Heart right ventricle (tissue), 16 donors: ENCODE results near the gene TCTN1. TPM values are rescaled to one million over a fixed set of nuclear protein-coding genes. Genes with fewer than 3 reads are reported as not detected.

Source experiments
- ATAC-seq, 8 donors: fragments of 200-7000 bp; cut with Tn5 transposase; one replicate each; pipeline ENCODE4 v1.9.1; 2020; ENCODE audit warnings: mild to moderate bottlenecking in 8 of 8, moderate library complexity in 8 of 8, moderate number of reproducible peaks in 1 of 8
- DNase-seq, 2 donors: peaks; one replicate each; pipeline ENCODE4 v3.0.0-alpha.2; 2020
- H3K27ac ChIP-seq, 10 donors: fragments of 200-600 bp; sonication (generic) in 2 of 10; one replicate each; pipeline versions ENCODE4 v1.5.0 to v1.8.0; 2020 to 2022; ENCODE audit warnings: mild to moderate bottlenecking in 3 of 10
- H3K27me3 ChIP-seq, 7 donors: fragments of 200-600 bp; one replicate each; pipeline ENCODE4 v1.8.0; 2021 to 2022; ENCODE audit warnings: mild to moderate bottlenecking in 2 of 7
- H3K36me3 ChIP-seq, 9 donors: fragments of 200-600 bp; sonication (generic) in 1 of 9; one replicate each; pipeline versions ENCODE4 v1.5.0 to v1.8.0; 2020 to 2022; ENCODE audit warnings: mild to moderate bottlenecking in 2 of 9
- H3K4me1 ChIP-seq, 9 donors: fragments of 200-600 bp; sonication (generic) in 1 of 9; one replicate each; pipeline versions ENCODE4 v1.5.0 to v1.8.0; 2020 to 2022; ENCODE audit warnings: mild to moderate bottlenecking in 4 of 9
- H3K4me3 ChIP-seq, 10 donors: fragments of 200-600 bp; sonication (generic) in 2 of 10; one replicate each; pipeline versions ENCODE4 v1.5.0 to v1.8.0; 2020 to 2022; ENCODE audit warnings: mild to moderate bottlenecking in 7 of 10, moderate library complexity in 2 of 10
- H3K9me3 ChIP-seq, 11 donors: fragments of 200-600 bp in 10 of 11; sonication (generic) in 2 of 11; one replicate each; pipeline versions ENCODE4 v1.5.0 to v1.8.0; 2013 to 2022; ENCODE audit warnings: mild to moderate bottlenecking in 2 of 11, control low read depth in 1 of 11, moderate library complexity in 1 of 11
- WGBS, 2 donors: extraction: QIAGEN DNeasy Blood & Tissue Kit; methylation state at CpG; one replicate each; pipeline ENCODE4 v1.1.7; 2013; ENCODE audit warnings: inconsistent platforms in 1 of 2; 5-methylcytosine and 5-hydroxymethylcytosine counted together
- intact Hi-C, 10 donors: fragments of 100-400 bp; cut with DNase I; formaldehyde crosslinking; loops; one replicate each; pipeline versions ENCODE4 v1.11.1 to v1.14.2; 2022
- polyA plus RNA-seq, 2 donors: library from polyadenylated mRNA; stranded (reverse); fragments of 200-250 nt; gene quantifications; one replicate each; pipeline ENCODE4 v1.2.3, GENCODE V29; 2013
- total RNA-seq, 10 donors: library from RNA; stranded (reverse); fragmentation: NEBNext Ultra II Directional in 3 of 10; extraction: Animal tissue kit (Norgen Biotek cat#: 25700) in 3 of 10; gene quantifications; one replicate each; pipeline versions ENCODE4 v1.2.1 to v1.2.4, GENCODE V29; 2021 to 2023
- TF ChIP-seq, protein P1 (sequence below), 9 donors: fragments of 200-600 bp; sonication (generic) in 2 of 9; IDR thresholded peaks; one replicate each; pipeline versions ENCODE4 v1.5.0 to v1.8.0; 2021 to 2022; ENCODE audit warnings: antibody characterized with exemption in 9 of 9, mild to moderate bottlenecking in 5 of 9, moderate library complexity in 1 of 9
- donor health status: Arrhythmogenic right ventricular cardiomyopathy.
- donor health status: ischemic (EF 13 %, LVEDD 7.1; RV severe dilation, severe dysfunction).
- donor health status: healthy with polysubstance abuse.
- donor health status: DM: no; HTN: yes; CAD: no.
- donor health status: DM: no; HTN: no; CAD: no.
- donor health status: ischemic (EF 25% LVEDD 6.9; RV normal size, moderate dysfunction).
- donor health status: ischemic (EF 25% LVEDD 5.7; RV mildly dilated, moderate dysfunction).
- donor health status: healthy.
- donor health status: DM: yes; HTN: yes; CAD: no.
- donor health status: Ischemic cardiomyopathy.
- donor health status: ischemic (EF 35%, LVEDD 5.7; RV mildly dilated, moderate dysfunction).
- donor health status: nonischemic (EF 11% LVEDD 7.7; RV severe dilation, severe dysfunction).
- donor health status: DM: yes; HTN: yes; CAD: no.
- donor health status: PGD.
- donor health status: ischemic (EF 29% LVEDD 5.4; RV normal size, mild dysfunction).
- donor health status: nonischemic (EF 23%, LVEDD 6.1; RV moderate dilation, normal function).

The TCTN1 gene
- total and polyA plus RNA-seq, 12 donors, result 14.2 to 49.6 (median 25.2) TPM

- H3K4me1 ChIP-seq, result peaks cover 0 to 84% (median 51%) of the 10 kb centered on the region in 9 donors
- no peak overlapping the region for H3K4me3 ChIP-seq
- TF ChIP-seq, protein P1, sequence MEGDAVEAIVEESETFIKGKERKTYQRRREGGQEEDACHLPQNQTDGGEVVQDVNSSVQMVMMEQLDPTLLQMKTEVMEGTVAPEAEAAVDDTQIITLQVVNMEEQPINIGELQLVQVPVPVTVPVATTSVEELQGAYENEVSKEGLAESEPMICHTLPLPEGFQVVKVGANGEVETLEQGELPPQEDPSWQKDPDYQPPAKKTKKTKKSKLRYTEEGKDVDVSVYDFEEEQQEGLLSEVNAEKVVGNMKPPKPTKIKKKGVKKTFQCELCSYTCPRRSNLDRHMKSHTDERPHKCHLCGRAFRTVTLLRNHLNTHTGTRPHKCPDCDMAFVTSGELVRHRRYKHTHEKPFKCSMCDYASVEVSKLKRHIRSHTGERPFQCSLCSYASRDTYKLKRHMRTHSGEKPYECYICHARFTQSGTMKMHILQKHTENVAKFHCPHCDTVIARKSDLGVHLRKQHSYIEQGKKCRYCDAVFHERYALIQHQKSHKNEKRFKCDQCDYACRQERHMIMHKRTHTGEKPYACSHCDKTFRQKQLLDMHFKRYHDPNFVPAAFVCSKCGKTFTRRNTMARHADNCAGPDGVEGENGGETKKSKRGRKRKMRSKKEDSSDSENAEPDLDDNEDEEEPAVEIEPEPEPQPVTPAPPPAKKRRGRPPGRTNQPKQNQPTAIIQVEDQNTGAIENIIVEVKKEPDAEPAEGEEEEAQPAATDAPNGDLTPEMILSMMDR (IDR thresholded peaks at IDR 0.05), result no peak
- peaks cover 0 to 6% (median 0%) of the 10 kb centered on the region in 9 donors for H3K36me3 ChIP-seq
- DNase-seq, result no peak
- WGBS, 2 donors, result 17 to 39% methylated on average over 1 of the region's 1 CpG
- H3K9me3 ChIP-seq, result peaks cover 0 to 24% (median 5%) of the 10 kb centered on the region in 11 donors
- ATAC-seq, result peak; percentile 39 to 88 (median 66)
- H3K27ac ChIP-seq, result peak overlapping the region; percentile 41 to 75 (median 68)
- H3K27me3 ChIP-seq, result no peaks in the 10 kb centered on the region
- intact Hi-C loops, result no loop called here
Measured at GRCh38 chr12:110575326-110575725, 38.6 kb upstream of the TCTN1 start.

GRCh38 chr12:110576504-110576903 lies 37.4 kb upstream of the TCTN1 start:
- DNase-seq, result no peak
- 77 to 82% methylated on average over 2 of the region's 2 CpGs for WGBS, 2 donors
- Histone ChIP-seq H3K27me3 (no peaks in the 10 kb centered on the region), H3K9me3 (peaks cover 0 to 16% (median 4%) of the 10 kb centered on the region in 11 donors), H3K36me3 (peaks cover 0 to 4% (median 0%) of the 10 kb centered on the region in 9 donors), H3K4me3 (no peak overlapping the region), H3K27ac (peak overlapping the region in 6 of 10 donors; percentile 41 to 76 (median 74)), H3K4me1 (peaks cover 0 to 96% (median 60%) of the 10 kb centered on the region in 9 donors)
- intact Hi-C loops, result no loop called here
- no peak for ATAC-seq
- TF ChIP-seq, protein P1 (IDR thresholded peaks at IDR 0.05), result no peak

- TF ChIP-seq, protein P1 (IDR thresholded peaks at IDR 0.05), result no peak
- intact Hi-C loops, result no loop called here
- peak overlapping the region; percentile 18 to 91 (median 66) for H3K27ac ChIP-seq
- H3K36me3 ChIP-seq, result no peaks in the 10 kb centered on the region
- H3K27me3 ChIP-seq, result no peaks in the 10 kb centered on the region
- 44 to 57% methylated on average over 8 of the region's 8 CpGs for WGBS, 2 donors
- H3K4me3 ChIP-seq, result peak overlapping the region in 1 of 10 donors; percentile 14
- H3K4me1 ChIP-seq, result peaks cover 0 to 90% (median 60%) of the 10 kb centered on the region in 9 donors
- peaks cover 0 to under 1% (median 0%) of the 10 kb centered on the region in 11 donors for H3K9me3 ChIP-seq
- ATAC-seq, result peak in 2 of 8 donors; percentile 3 to 7
- DNase-seq, result no peak
Measured at GRCh38 chr12:110577864-110578693, 35.9 kb upstream of the TCTN1 start.

DNA sequence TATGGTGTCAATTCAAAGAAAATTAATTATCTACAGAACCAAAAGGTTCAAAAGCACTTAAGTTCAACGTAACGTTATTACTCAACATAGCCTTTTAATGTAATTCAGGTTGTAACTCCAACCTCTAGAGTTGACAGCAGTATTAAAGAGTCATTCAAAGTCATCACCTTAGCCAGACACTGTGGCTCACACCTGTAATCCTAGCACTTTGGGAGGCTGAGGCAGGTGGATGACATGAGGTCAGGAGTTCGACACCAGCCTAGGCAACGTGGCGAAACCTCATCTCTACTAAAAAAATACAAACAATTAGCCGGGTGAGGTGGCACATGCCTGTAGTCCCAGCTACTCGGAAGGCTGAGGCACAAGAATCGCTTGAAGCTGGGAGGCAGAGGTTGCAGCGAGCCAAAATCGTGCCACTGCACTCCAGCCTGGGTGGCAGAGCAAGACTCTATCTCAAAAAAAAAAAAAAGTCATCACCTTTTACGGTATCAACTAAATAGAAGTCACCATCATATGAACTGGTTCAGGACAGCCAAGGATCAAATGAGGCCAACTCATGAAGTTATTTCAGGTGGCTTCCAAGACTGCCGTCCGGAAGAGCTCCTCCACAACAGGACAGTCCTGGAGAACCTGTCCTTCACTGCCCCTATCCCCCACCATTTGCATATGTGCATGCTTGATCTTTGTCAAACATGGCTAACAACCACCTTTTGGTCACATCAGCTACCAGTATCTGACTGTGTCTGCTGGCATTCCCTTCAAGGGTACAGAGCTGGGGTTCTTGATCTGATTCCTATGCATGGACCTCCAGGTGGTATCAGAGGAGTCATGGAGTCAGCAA lies 35.0 kb upstream of the TCTN1 start:
- DNase-seq (no peak), ATAC-seq (no peak)
- H3K27me3 ChIP-seq, result no peaks in the 10 kb centered on the region
- intact Hi-C loops, result no loop called here
- H3K9me3 ChIP-seq, result no peaks in the 10 kb centered on the region
- H3K27ac ChIP-seq, result peak overlapping the region in 9 of 10 donors; percentile 30 to 91 (median 67)
- 62 to 77% methylated on average over 13 of the region's 13 CpGs for WGBS, 2 donors
- peaks cover 4 to 88% (median 62%) of the 10 kb centered on the region in 9 donors for H3K4me1 ChIP-seq
- no peaks in the 10 kb centered on the region for H3K36me3 ChIP-seq
- TF ChIP-seq, protein P1 (IDR thresholded peaks at IDR 0.05), result no peak
- H3K4me3 ChIP-seq, result peak overlapping the region in 3 of 10 donors; percentile 1 to 14 (median 8)
